Psoas muscle (tissue), 8 donors: Measurements from ENCODE around the gene POU2AF2. TPM values are rescaled to one million over a fixed set of nuclear protein-coding genes. Genes with fewer than 3 reads are reported as not detected.

Experiments
- ATAC-seq, 4 donors: fragments of 200-7000 bp; cut with Tn5 transposase; one replicate each; pipeline ENCODE4 v1.9.1; 2020; ENCODE audit warnings: moderate library complexity in 3 of 4, mild to moderate bottlenecking in 2 of 4
- DNase-seq, 2 donors: peaks; one replicate each; pipeline ENCODE4 v3.0.0-alpha.2; 2020
- H3K27ac ChIP-seq: fragments of 200-600 bp; one replicate; pipeline ENCODE4 v1.8.0; 2022
- H3K27me3 ChIP-seq, 3 donors: fragments of 200-600 bp in 1 of 3; one replicate each; pipeline versions ENCODE4 v1.6.1 to v1.8.0; 2013 to 2022; ENCODE audit warnings: low read length in 2 of 3, mild to moderate bottlenecking in 2 of 3, moderate library complexity in 1 of 3; ENCODE audit not compliant: insufficient read depth in 3 of 3
- H3K36me3 ChIP-seq, 2 donors: fragments of 200-600 bp in 1 of 2; one replicate each; pipeline versions ENCODE4 v1.6.1 to v1.8.0; 2013 to 2022; ENCODE audit warnings: low read depth in 1 of 2, mild to moderate bottlenecking in 1 of 2, moderate library complexity in 1 of 2; ENCODE audit not compliant: insufficient read depth in 1 of 2
- H3K4me1 ChIP-seq: fragments of 200-600 bp; one replicate; pipeline ENCODE4 v1.8.0; 2022
- H3K4me3 ChIP-seq: fragments of 200-600 bp; one replicate; pipeline ENCODE4 v1.8.0; 2022; ENCODE audit warnings: mild to moderate bottlenecking
- H3K9me3 ChIP-seq: fragments of 200-600 bp; one replicate; pipeline ENCODE4 v1.8.0; 2022
- CTCF ChIP-seq: fragments of 200-600 bp; IDR thresholded peaks from one replicate; pipeline ENCODE4 v1.8.0; 2022; ENCODE audit warnings: antibody characterized with exemption
- WGBS, 3 donors: extraction: QIAGEN DNeasy Blood & Tissue Kit; methylation state at CpG; one replicate each; pipeline versions ENCODE4 v1.1.6 to v1.1.7; 2013; 5-methylcytosine and 5-hydroxymethylcytosine counted together
- intact Hi-C, 2 donors: fragments of 100-400 bp; cut with DNase I; formaldehyde crosslinking; loops; one replicate each; pipeline versions ENCODE4 v1.11.0 to v1.14.2; 2022
- polyA plus RNA-seq, 3 donors: library from polyadenylated mRNA; stranded (reverse); fragments of 200-250 nt; gene quantifications; one replicate each; pipeline ENCODE4 v1.2.3, GENCODE V29; 2013
- total RNA-seq, 4 donors: library from RNA; stranded (reverse); fragmentation: NEBNext Ultra II Directional in 2 of 4; extraction: Animal tissue kit (Norgen Biotek cat#: 25700) in 2 of 4; gene quantifications; one replicate each; pipeline versions ENCODE4 v1.2.1 to v1.2.4, GENCODE V29; 2021 to 2023
- donor health status: healthy with polysubstance abuse.
- donor health status: DM: no; HTN: no; CAD: no; lungs with moderate emphysema.
- donor health status: Bipolar disorder and iron deficiency.
- donor health status: healthy.
- donor health status: DM: yes; HTN: yes; CAD: no.
- donor health status: DM: no; HTN: no; CAD: no.
- donor health status: DM: no; HTN: no; CAD: no.
- donor health status: DM: yes; HTN: yes; CAD: no.

Gene POU2AF2
- total and polyA plus RNA-seq, 7 donors: 0.30 to 3.0 (median 0.98) TPM

GRCh38 chr11:111320728-111321568 is 75.4 kb downstream of the POU2AF2 start:
- 40 to 48% (median 48%) methylated on average over 5 of the region's 5 CpGs for WGBS, 3 donors

GRCh38 chr11:111322534-111322933 is 77.0 kb downstream of the POU2AF2 start:
- Histone ChIP-seq H3K27me3 (no peaks in the 10 kb centered on the region), H3K9me3 (no peaks in the 10 kb centered on the region), H3K27ac (no peak overlapping the region), H3K4me3 (no peak overlapping the region), H3K4me1 (peaks cover 5% of the 10 kb centered on the region), H3K36me3 (no peaks in the 10 kb centered on the region)
- ATAC-seq: no peak
- intact Hi-C loops: no loop called here
- no peak for DNase-seq
- WGBS, 3 donors: 94 to 98% (median 98%) methylated on average over 2 of the region's 2 CpGs
- TF ChIP-seq CTCF: no peak

More at GRCh38 chr11:111320728-111321568, 75.4 kb downstream of the POU2AF2 start:
- no peaks in the 10 kb centered on the region for H3K36me3 ChIP-seq
- ATAC-seq (no peak), DNase-seq (no peak)
- H3K4me1 ChIP-seq: no peaks in the 10 kb centered on the region
- no peak overlapping the region for H3K4me3 ChIP-seq
- H3K27ac ChIP-seq: no peak overlapping the region
- no peaks in the 10 kb centered on the region for H3K9me3 ChIP-seq
- TF ChIP-seq CTCF: no peak
- H3K27me3 ChIP-seq: no peaks in the 10 kb centered on the region
- intact Hi-C loops: no loop called here

- DNase-seq (no peak), ATAC-seq (no peak)
- TF ChIP-seq CTCF: no peak
Observed at GRCh38 chr11:111324277-111324720, 78.8 kb downstream of the POU2AF2 start.

GRCh38 chr11:111325259-111325658 is 79.7 kb downstream of the POU2AF2 start:
- ATAC-seq: no peak
- no peak for TF ChIP-seq CTCF
- Histone ChIP-seq H3K27me3 (no peaks in the 10 kb centered on the region), H3K36me3 (no peaks in the 10 kb centered on the region), H3K9me3 (no peaks in the 10 kb centered on the region), H3K4me3 (no peak overlapping the region), H3K27ac (no peak overlapping the region), H3K4me1 (peaks cover 21% of the 10 kb centered on the region)
- peak in 1 of 2 donors; percentile 47 for DNase-seq
- 72 to 94% (median 75%) methylated on average over 5 of the region's 5 CpGs for WGBS, 3 donors
- intact Hi-C loops: no loop called here

More at GRCh38 chr11:111324277-111324720, 78.8 kb downstream of the POU2AF2 start:
- peaks cover 12% of the 10 kb centered on the region for H3K4me1 ChIP-seq
- H3K9me3 ChIP-seq: no peaks in the 10 kb centered on the region
- intact Hi-C loops: no loop called here
- peak overlapping the region; percentile 30 for H3K27ac ChIP-seq
- H3K4me3 ChIP-seq: no peak overlapping the region
- 64 to 66% (median 66%) methylated on average over 5 of the region's 5 CpGs for WGBS, 3 donors
- no peaks in the 10 kb centered on the region for H3K27me3 ChIP-seq
- no peaks in the 10 kb centered on the region for H3K36me3 ChIP-seq
